ENCODE data around the gene KCNAB1. TPM values are rescaled to one million over a fixed set of nuclear protein-coding genes. Genes with fewer than 3 reads are reported as not detected.

KCNAB1 gene
- total RNA-seq, 1 donor from 2014 or later = 2.1 TPM

DNA sequence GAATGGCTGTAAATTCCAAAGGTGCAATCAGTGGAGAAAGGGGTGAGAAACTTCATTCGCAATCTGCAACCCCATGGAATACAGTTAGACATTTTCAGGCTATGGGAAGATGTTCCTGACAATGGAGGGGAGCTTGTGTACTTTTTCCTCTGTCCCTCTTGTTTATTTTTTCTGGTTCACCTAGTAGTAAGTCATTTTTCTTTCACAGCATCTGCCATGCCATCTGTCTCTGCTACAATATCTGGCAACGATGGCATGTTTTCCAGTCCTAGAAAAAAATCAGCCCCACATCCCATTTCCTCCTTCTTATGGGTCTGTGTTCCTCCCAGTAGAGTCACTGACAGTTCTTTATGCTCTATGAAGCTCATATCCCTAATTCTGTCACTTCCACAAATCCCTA lies 358.5 kb downstream of the KCNAB1 start:
- no peaks in the 10 kb centered on the region for H3K36me3 Mint-ChIP-seq (ENCODE audit: insufficient read depth)
- H3K27ac Mint-ChIP-seq = peak overlapping the region; percentile 59
- DNase-seq (ENCODE audit: low spot score, unreplicated experiment) = no peak
- peaks cover 2% of the 10 kb centered on the region for H3K27me3 Mint-ChIP-seq
- TF ChIP-seq, protein P1, sequence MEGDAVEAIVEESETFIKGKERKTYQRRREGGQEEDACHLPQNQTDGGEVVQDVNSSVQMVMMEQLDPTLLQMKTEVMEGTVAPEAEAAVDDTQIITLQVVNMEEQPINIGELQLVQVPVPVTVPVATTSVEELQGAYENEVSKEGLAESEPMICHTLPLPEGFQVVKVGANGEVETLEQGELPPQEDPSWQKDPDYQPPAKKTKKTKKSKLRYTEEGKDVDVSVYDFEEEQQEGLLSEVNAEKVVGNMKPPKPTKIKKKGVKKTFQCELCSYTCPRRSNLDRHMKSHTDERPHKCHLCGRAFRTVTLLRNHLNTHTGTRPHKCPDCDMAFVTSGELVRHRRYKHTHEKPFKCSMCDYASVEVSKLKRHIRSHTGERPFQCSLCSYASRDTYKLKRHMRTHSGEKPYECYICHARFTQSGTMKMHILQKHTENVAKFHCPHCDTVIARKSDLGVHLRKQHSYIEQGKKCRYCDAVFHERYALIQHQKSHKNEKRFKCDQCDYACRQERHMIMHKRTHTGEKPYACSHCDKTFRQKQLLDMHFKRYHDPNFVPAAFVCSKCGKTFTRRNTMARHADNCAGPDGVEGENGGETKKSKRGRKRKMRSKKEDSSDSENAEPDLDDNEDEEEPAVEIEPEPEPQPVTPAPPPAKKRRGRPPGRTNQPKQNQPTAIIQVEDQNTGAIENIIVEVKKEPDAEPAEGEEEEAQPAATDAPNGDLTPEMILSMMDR (IDR thresholded peaks at IDR 0.05; ENCODE audit: unreplicated experiment) = no peak
- H3K9me3 Mint-ChIP-seq (ENCODE audit: low read depth) = no peaks in the 10 kb centered on the region
- no peak overlapping the region for H3K4me3 Mint-ChIP-seq (ENCODE audit: low read depth)
- H3K4me1 Mint-ChIP-seq (ENCODE audit: low read depth) = peaks cover 1% of the 10 kb centered on the region

DNA sequence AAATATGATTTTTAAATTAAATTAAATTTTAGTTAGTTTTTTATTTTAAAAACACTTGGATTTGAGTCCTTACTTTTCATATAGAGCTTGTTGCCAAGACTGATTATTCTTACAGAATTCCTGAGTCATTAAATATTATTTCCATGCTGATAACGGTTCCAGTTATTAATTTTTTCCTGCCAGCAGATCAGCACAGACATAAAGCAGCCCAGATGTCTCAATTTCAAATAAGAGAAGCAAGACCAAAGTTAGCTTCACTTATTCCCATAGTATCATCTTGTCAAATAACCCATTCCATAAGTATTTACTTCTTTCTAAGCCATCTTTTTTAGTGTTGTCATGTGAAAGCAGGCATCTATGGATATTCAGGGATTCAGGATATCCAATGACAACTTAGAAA lies 359.2 kb downstream of the KCNAB1 start:
- no peak for DNase-seq (ENCODE audit: low spot score, unreplicated experiment)
- H3K4me1 Mint-ChIP-seq (ENCODE audit: low read depth) = peaks cover 2% of the 10 kb centered on the region
- H3K36me3 Mint-ChIP-seq (ENCODE audit: insufficient read depth) = no peaks in the 10 kb centered on the region
- H3K4me3 Mint-ChIP-seq (ENCODE audit: low read depth) = no peak overlapping the region
- no peaks in the 10 kb centered on the region for H3K9me3 Mint-ChIP-seq (ENCODE audit: low read depth)
- peaks cover 2% of the 10 kb centered on the region for H3K27me3 Mint-ChIP-seq
- no peak overlapping the region for H3K27ac Mint-ChIP-seq
- TF ChIP-seq, protein P1 (IDR thresholded peaks at IDR 0.05; ENCODE audit: unreplicated experiment) = no peak

DNA sequence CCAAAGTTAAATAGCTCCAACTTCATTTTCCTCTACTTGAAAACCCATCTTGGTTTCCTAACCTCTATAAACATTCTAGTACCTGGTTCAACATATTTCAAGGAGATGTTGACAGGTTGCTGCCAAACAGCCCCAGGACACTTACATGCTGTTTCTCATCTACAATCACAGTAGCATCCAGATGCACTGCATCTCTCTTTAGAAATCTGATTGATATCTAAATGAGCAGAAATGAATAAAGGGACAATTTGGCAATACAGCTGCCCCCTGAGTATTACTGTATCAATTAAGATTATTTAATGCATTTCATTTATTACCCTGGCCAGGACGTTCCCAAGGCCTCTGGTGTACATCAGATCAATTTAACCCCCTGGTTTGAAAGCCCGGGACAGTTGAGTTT lies 360.6 kb downstream of the KCNAB1 start:
- TF ChIP-seq, protein P1 (IDR thresholded peaks at IDR 0.05; ENCODE audit: unreplicated experiment) = no peak
- no peaks in the 10 kb centered on the region for H3K36me3 Mint-ChIP-seq (ENCODE audit: insufficient read depth)
- no peaks in the 10 kb centered on the region for H3K27me3 Mint-ChIP-seq
- H3K27ac Mint-ChIP-seq = no peak overlapping the region
- no peaks in the 10 kb centered on the region for H3K9me3 Mint-ChIP-seq (ENCODE audit: low read depth)
- no peak for DNase-seq (ENCODE audit: low spot score, unreplicated experiment)
- H3K4me1 Mint-ChIP-seq (ENCODE audit: low read depth) = peaks cover 1% of the 10 kb centered on the region
- H3K4me3 Mint-ChIP-seq (ENCODE audit: low read depth) = no peak overlapping the region

DNA sequence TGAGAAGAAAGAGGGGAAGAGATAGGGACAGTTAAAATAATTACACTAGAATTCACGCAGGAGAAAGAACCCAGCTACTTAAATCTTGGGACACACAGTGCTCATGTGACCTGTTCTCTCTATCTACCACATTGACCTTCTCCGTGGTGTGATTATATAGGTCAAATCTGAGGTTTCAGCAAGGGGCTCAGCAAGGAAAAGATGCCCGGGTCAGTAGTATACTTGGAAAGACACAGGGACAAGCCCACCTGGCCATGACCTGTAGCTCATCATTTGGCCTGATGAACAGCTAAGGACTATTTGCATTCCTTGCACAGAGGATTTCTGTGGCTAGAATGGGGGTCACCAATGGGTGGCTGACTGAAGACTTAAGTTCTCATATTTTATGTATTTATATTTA lies 362.6 kb downstream of the KCNAB1 start:
- no peak for DNase-seq (ENCODE audit: low spot score, unreplicated experiment)
- no peaks in the 10 kb centered on the region for H3K36me3 Mint-ChIP-seq (ENCODE audit: insufficient read depth)
- H3K27me3 Mint-ChIP-seq = no peaks in the 10 kb centered on the region
- TF ChIP-seq, protein P1 (IDR thresholded peaks at IDR 0.05; ENCODE audit: unreplicated experiment) = no peak
- H3K4me1 Mint-ChIP-seq (ENCODE audit: low read depth) = peaks cover 1% of the 10 kb centered on the region
- H3K27ac Mint-ChIP-seq = no peak overlapping the region
- no peak overlapping the region for H3K4me3 Mint-ChIP-seq (ENCODE audit: low read depth)
- H3K9me3 Mint-ChIP-seq (ENCODE audit: low read depth) = no peaks in the 10 kb centered on the region

DNA sequence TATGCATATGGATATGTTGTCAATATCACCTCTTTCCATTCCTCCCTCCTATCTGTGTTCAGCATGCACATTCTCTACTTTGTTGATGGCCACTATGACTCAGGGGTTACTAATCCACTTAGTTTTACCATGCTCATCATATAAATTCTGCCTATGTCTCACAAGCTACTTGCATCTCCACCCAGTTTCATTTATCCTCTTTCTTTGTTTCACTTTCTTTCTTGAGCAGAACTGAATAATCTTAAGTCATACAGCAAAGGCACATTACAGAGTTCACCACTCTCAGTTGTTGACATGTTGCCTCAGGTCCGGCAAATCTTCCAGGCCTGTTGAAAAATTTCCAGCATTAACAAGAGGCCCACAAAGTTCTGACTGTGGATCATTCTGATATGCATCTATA lies 363.0 kb downstream of the KCNAB1 start:
- no peak for DNase-seq (ENCODE audit: low spot score, unreplicated experiment)
- H3K36me3 Mint-ChIP-seq (ENCODE audit: insufficient read depth) = no peaks in the 10 kb centered on the region
- no peak overlapping the region for H3K27ac Mint-ChIP-seq
- H3K9me3 Mint-ChIP-seq (ENCODE audit: low read depth) = no peaks in the 10 kb centered on the region
- no peaks in the 10 kb centered on the region for H3K27me3 Mint-ChIP-seq
- H3K4me1 Mint-ChIP-seq (ENCODE audit: low read depth) = peaks cover 1% of the 10 kb centered on the region
- H3K4me3 Mint-ChIP-seq (ENCODE audit: low read depth) = no peak overlapping the region
- TF ChIP-seq, protein P1 (IDR thresholded peaks at IDR 0.05; ENCODE audit: unreplicated experiment) = no peak

All from progenitor cell of endocrine pancreas (in vitro differentiated cells).